HepG2 (cell line): Measurements from ENCODE around the gene TBX10. TPM values are rescaled to one million over a fixed set of nuclear protein-coding genes. Genes with fewer than 3 reads are reported as not detected.

Source experiments
- ATAC-seq: fragments of 200-7000 bp; cut with Tn5 transposase; 3 replicates; pipeline ENCODE4 v1.9.1; 2020; ENCODE audit warnings: mild to moderate bottlenecking, moderate library complexity
- BruUV-seq: library from RNA; stranded (reverse); fragments of 400-500 nt; replicated peaks from 2 replicates; lab custom pipeline; 2021; lab: Mats Ljungman, UMichigan
- CTCF ChIA-PET: fragments of 300-600 bp; formaldehyde crosslinking; extraction: SDS; loops from one replicate; lab custom pipeline; 2021; ENCODE audit warnings: low total read pairs, inconsistent platforms, low intra/inter-chr PET ratio; lab: Yijun Ruan, JAX
- POLR2A ChIA-PET: fragments of 350-600 bp; sonication (Branson Sonifier 250); formaldehyde crosslinking; loops from one replicate; lab custom pipeline; 2020; ENCODE audit warnings: antibody characterized with exemption, inconsistent platforms; lab: Yijun Ruan, JAX
- DNase-seq: peaks from one replicate; pipeline ENCODE4 v3.0.0-alpha.2; 2015; ENCODE audit warnings: low spot score
- FAIRE-seq: peaks from 3 replicates; lab custom pipeline; 2011; peaks lifted over from hg19 to GRCh38; lab: Jason Lieb, UNC
- H2AFZ ChIP-seq: one replicate; pipeline ENCODE4 v1.6.1; 2011; ENCODE audit warnings: low read length, inconsistent platforms
- H3K27ac ChIP-seq: fragments of 300-600 bp; 3 replicates; pipeline ENCODE4 v1.8.0; 2011; ENCODE audit warnings: mixed run types, mild to moderate bottlenecking, mixed read lengths, low read length, inconsistent platforms; ENCODE audit not compliant: insufficient read depth; ENCODE audit errors: extremely low read length
- H3K27me3 ChIP-seq, 2 experiments: fragments of 200-600 bp in 1 of 2; 2 replicates in 1 of 2; 3 replicates in 1 of 2; pipeline versions ENCODE4 v1.6.0 to v1.8.0; 2011; ENCODE audit warnings: low read length in 2 of 2, mild to moderate bottlenecking in 2 of 2, moderate library complexity in 2 of 2, inconsistent platforms in 1 of 2; ENCODE audit not compliant: insufficient read depth in 2 of 2, control insufficient read depth in 1 of 2
- H3K36me3 ChIP-seq, 2 experiments: fragments of 200-600 bp in 1 of 2; replicated peaks in 1 of 2; 2 replicates in 1 of 2; 3 replicates in 1 of 2; pipeline versions ENCODE4 v1.5.1 to v1.8.0; 2011; ENCODE audit warnings: low read length in 2 of 2, inconsistent platforms in 1 of 2; ENCODE audit not compliant: insufficient read depth in 2 of 2, control insufficient read depth in 1 of 2
- H3K4me1 ChIP-seq: 2 replicates; pipeline ENCODE4 v1.5.1; 2012; ENCODE audit warnings: low read length, inconsistent platforms; ENCODE audit not compliant: insufficient read depth
- H3K4me2 ChIP-seq: 2 replicates; pipeline ENCODE4 v1.6.0; 2011; ENCODE audit warnings: low read depth, low read length, inconsistent platforms
- H3K4me3 ChIP-seq, 3 experiments: fragments of 200-600 bp in 1 of 3; sonication (generic), shearing (Covaris generic) in 1 of 3; replicated peaks in 1 of 3; 2 replicates each; pipeline ENCODE4 v1.5.1; 2011 to 2016; ENCODE audit warnings: low read length in 3 of 3, inconsistent platforms in 2 of 3, low read depth in 2 of 3, mild to moderate bottlenecking in 2 of 3, control low read depth in 1 of 3, mixed read lengths in 1 of 3; ENCODE audit not compliant: insufficient read depth in 1 of 3
- H3K79me2 ChIP-seq: one replicate; pipeline ENCODE4 v1.6.1; 2011; ENCODE audit warnings: low read length, inconsistent platforms; ENCODE audit not compliant: insufficient read depth
- H3K9ac ChIP-seq: 2 replicates; pipeline ENCODE4 v1.6.0; 2011; ENCODE audit warnings: mild to moderate bottlenecking, low read depth, low read length, inconsistent platforms; ENCODE audit not compliant: insufficient read depth
- H3K9me3 ChIP-seq: 2 replicates; pipeline ENCODE4 v1.5.1; 2012; ENCODE audit warnings: mild to moderate bottlenecking, low read length
- H4K20me1 ChIP-seq: 2 replicates; pipeline ENCODE4 v1.6.0; 2011; ENCODE audit warnings: inconsistent platforms, mild to moderate bottlenecking, low read length, moderate library complexity; ENCODE audit not compliant: insufficient read depth
- AHDC1 ChIP-seq: sonication (generic); formaldehyde crosslinking; IDR thresholded peaks from 2 replicates; pipeline ENCODE4 v1.5.1; 2020; ENCODE audit warnings: mild to moderate bottlenecking, missing genetic modification reagents, borderline replicate concordance
- BRD4 ChIP-seq: sonication (generic); formaldehyde crosslinking; IDR thresholded peaks from 2 replicates; pipeline ENCODE4 v1.4.0; 2020; ENCODE audit warnings: missing genetic modification reagents
- CSRNP1 ChIP-seq: sonication (generic); formaldehyde crosslinking; IDR thresholded peaks from 2 replicates; pipeline ENCODE4 v1.8.1; 2023; ENCODE audit warnings: mild to moderate bottlenecking, missing genetic modification reagents
- KDM1A ChIP-seq: IDR thresholded peaks from 2 replicates; pipeline ENCODE4 v1.6.1; 2016; ENCODE audit warnings: missing compliant biosample characterization
- MNT ChIP-seq: fragments of 450-650 bp; IDR thresholded peaks from 2 replicates; pipeline ENCODE4 v1.6.1; 2016
- PCBP1 ChIP-seq: fragments of 200-400 bp; formaldehyde crosslinking; IDR thresholded peaks from 2 replicates; pipeline ENCODE4 v1.6.1; 2017; ENCODE audit warnings: mild to moderate bottlenecking, low read depth, low read length, borderline replicate concordance
- RAD51 ChIP-seq: fragments of 450-650 bp; IDR thresholded peaks from 2 replicates; pipeline ENCODE4 v1.6.1; 2016; ENCODE audit warnings: borderline replicate concordance
- ZBTB7B ChIP-seq: sonication (generic); formaldehyde crosslinking; IDR thresholded peaks from 2 replicates; pipeline ENCODE4 v1.4.0; 2020; ENCODE audit warnings: missing genetic modification reagents
- ZNF331 ChIP-seq: sonication (generic); formaldehyde crosslinking; IDR thresholded peaks from 2 replicates; pipeline ENCODE4 v1.4.0; 2020; ENCODE audit warnings: missing genetic modification reagents
- ZNF704 ChIP-seq: sonication (generic); formaldehyde crosslinking; IDR thresholded peaks from 2 replicates; pipeline ENCODE4 v1.8.1; 2023; ENCODE audit warnings: mild to moderate bottlenecking, inconsistent platforms, moderate library complexity, missing genetic modification reagents, borderline replicate concordance
- ZNF782 ChIP-seq: sonication (generic); formaldehyde crosslinking; IDR thresholded peaks from 2 replicates; pipeline ENCODE4 v1.4.0; 2020; ENCODE audit warnings: missing genetic modification reagents, mild to moderate bottlenecking, borderline replicate concordance
- WGBS: methylation state at CpG from one replicate; pipeline ENCODE4 v1.1.6; 2017; ENCODE audit warnings: low lambda C conversion rate; 5-methylcytosine and 5-hydroxymethylcytosine counted together
- in situ Hi-C: cut with HindIII; loops from 2 replicates; pipeline ENCODE4 v1.10.0; 2017; ENCODE audit warnings: low pct_unique_long_range_greater_than_20kb; ENCODE audit not compliant: extremely low pct_ligation_motif_present
- intact Hi-C: fragments of 100-400 bp; cut with micrococcal nuclease; formaldehyde crosslinking; loops from one replicate; pipeline ENCODE4 v1.10.0; 2022; ENCODE audit not compliant: unreplicated experiment
- polyA plus RNA-seq, 8 experiments: library from polyadenylated mRNA; depleted of rRNA in 3 of 8; stranded (reverse) in 7 of 8; unstranded in 1 of 8; fragments of >200 nt; fragmentation: Illumina TruSeq in 4 of 8; extraction: Trizol in 4 of 8; gene quantifications; 2 replicates each; pipeline versions ENCODE4 v1.2.1 to v1.2.3, GENCODE V29; 2011 to 2016; ENCODE audit warnings: low read depth in 4 of 8, missing spikeins in 1 of 8, mixed read lengths in 1 of 8; ENCODE audit not compliant: insufficient read depth in 1 of 8
- total RNA-seq, 5 experiments: library from RNA; depleted of rRNA; stranded (reverse); fragments of >200 nt; fragmentation: Illumina TruSeq; extraction: Trizol; gene quantifications; 2 replicates each; pipeline ENCODE4 v1.2.3, GENCODE V29; 2016; ENCODE audit warnings: low read depth in 1 of 5

The TBX10 gene
- total and polyA plus RNA-seq, 2 of the 13 experiments (the other 11 are each of a cell fraction or from before 2014, with no cell fraction given): 0.27 to 1.7 TPM

GRCh38 chr11:67632982-67633755 is 6.4 kb downstream of the TBX10 start:
- peak overlapping the region; percentile 58 for H3K9ac ChIP-seq
- H3K4me1 ChIP-seq: peaks cover 63% of the 10 kb centered on the region
- intact Hi-C loops: no loop called here
- DNase-seq (no peak), FAIRE-seq (no peak), ATAC-seq (no peak)
- H4K20me1 ChIP-seq: no peaks in the 10 kb centered on the region
- in situ Hi-C loops: no loop called here
- no peaks in the 10 kb centered on the region; a peak in 2 of 5 replicates for H3K27me3 ChIP-seq
- ChIA-PET POLR2A (interaction anchor here (1.5 to 4.8 kb wide), 6 partner anchors 10 to 60 kb away, joined by 3 to 52 read pairs (median 12); partner anchors contain the start of gene ACY3), CTCF (interaction anchor here (1.5 kb wide), 1 partner anchor 26 kb away, joined by 4 read pairs; no protein-coding TSS in a partner anchor)
- no peaks in the 10 kb centered on the region for H3K36me3 ChIP-seq
- no TSS peak for BruUV-seq
- no peaks in the 10 kb centered on the region for H3K9me3 ChIP-seq
- H3K4me2 ChIP-seq: peak overlapping the region; percentile 83
- no peak overlapping the region for H2AFZ ChIP-seq
- WGBS: 73% methylated on average over 27 of the region's 30 CpGs
- no peaks in the 10 kb centered on the region for H3K79me2 ChIP-seq
- peak overlapping the region in 1 of 3 experiments; percentile 86; a peak in 3 of 6 replicates for H3K4me3 ChIP-seq
- peak overlapping the region; percentile 84 for H3K27ac ChIP-seq
- TF ChIP-seq BRD4 (CRISPR knock-in tag): 0 out of 2 replicates have a peak, but pooled peaks have one; percentile 46
- TF ChIP-seq ZNF704 (CRISPR knock-in tag): no peak
- no peak for TF ChIP-seq ZNF331
- peak; percentile 32; the same call in 1 of the 2 replicates for TF ChIP-seq KDM1A (CRISPR knock-in tag)
- TF ChIP-seq AHDC1: 0 out of 2 replicates have a peak, but pooled peaks have one; percentile 35
- 0 out of 2 replicates have a peak, but pooled peaks have one; percentile 41 for TF ChIP-seq PCBP1
- no peak for TF ChIP-seq ZBTB7B (CRISPR knock-in tag)
- TF ChIP-seq RAD51: no peak
- no peak for TF ChIP-seq ZNF782 (CRISPR knock-in tag)
- TF ChIP-seq CSRNP1 (CRISPR knock-in tag): no peak
- TF ChIP-seq MNT: no peak
